Fibroblast of lung (primary cell): ENCODE data around the gene ESR2. TPM values are rescaled to one million over a fixed set of nuclear protein-coding genes. Genes with fewer than 3 reads are reported as not detected.

Experiments used
- DNase-seq, 2 donors: peaks; one replicate each; pipeline versions ENCODE4 v3.0.0 to v3.0.0-alpha.2; 2010; ENCODE audit warnings: low read depth in 2 of 2
- H2AFZ ChIP-seq: 2 replicates; pipeline ENCODE4 v1.5.1; 2012; ENCODE audit warnings: low read length, control low read depth, inconsistent platforms
- H3K27ac ChIP-seq: 2 replicates; pipeline ENCODE4 v1.5.1; 2011; ENCODE audit warnings: low read length, control low read depth; ENCODE audit not compliant: insufficient read depth
- H3K27me3 ChIP-seq: 2 replicates; pipeline ENCODE4 v1.5.1; 2011; ENCODE audit warnings: mild to moderate bottlenecking, low read length; ENCODE audit not compliant: control insufficient read depth, insufficient read depth
- H3K36me3 ChIP-seq: 2 replicates; pipeline ENCODE4 v1.5.1; 2011; ENCODE audit warnings: low read length; ENCODE audit not compliant: control insufficient read depth, insufficient read depth
- H3K4me1 ChIP-seq: 2 replicates; pipeline ENCODE4 v1.5.1; 2011; ENCODE audit warnings: low read length; ENCODE audit not compliant: control insufficient read depth, insufficient read depth; ENCODE audit errors: extremely low read depth
- H3K4me2 ChIP-seq: 2 replicates; pipeline ENCODE4 v1.5.1; 2011; ENCODE audit warnings: low read length, control low read depth; ENCODE audit not compliant: insufficient read depth; ENCODE audit errors: extremely low read depth
- H3K4me3 ChIP-seq, 4 experiments: fragments of 200-600 bp in 1 of 4; sonication (generic) in 1 of 4; replicated peaks in 1 of 4; 2 replicates each; pipeline ENCODE4 v1.5.1; 2011 to 2016; ENCODE audit warnings: low read length in 4 of 4, low read depth in 3 of 4, mild to moderate bottlenecking in 3 of 4, control low read depth in 2 of 4, inconsistent platforms in 1 of 4, mixed read lengths in 1 of 4; ENCODE audit not compliant: insufficient read depth in 1 of 4; ENCODE audit errors: control extremely low read depth in 1 of 4
- H3K79me2 ChIP-seq: 2 replicates; pipeline ENCODE4 v1.5.1; 2012; ENCODE audit warnings: mild to moderate bottlenecking, low read length, inconsistent platforms; ENCODE audit not compliant: control insufficient read depth, insufficient read depth
- H3K9ac ChIP-seq: 2 replicates; pipeline ENCODE4 v1.5.1; 2011; ENCODE audit warnings: mild to moderate bottlenecking, low read length, control low read depth; ENCODE audit not compliant: insufficient read depth
- H3K9me3 ChIP-seq: 2 replicates; pipeline ENCODE4 v1.5.1; 2012; ENCODE audit warnings: low read depth, low read length; ENCODE audit not compliant: control insufficient read depth, insufficient read depth
- H4K20me1 ChIP-seq: 2 replicates; pipeline ENCODE4 v1.5.1; 2011; ENCODE audit warnings: low read length; ENCODE audit not compliant: control insufficient read depth, insufficient read depth; ENCODE audit errors: extremely low read depth
- CTCF ChIP-seq, 2 donors: IDR thresholded peaks in 1 of 2; conservative IDR thresholded peaks in 1 of 2; 1 replicate in 1 of 2; 2 replicates in 1 of 2; pipeline ENCODE4 v1.5.1; 2011 to 2012; ENCODE audit warnings: low read length in 2 of 2, control low read depth in 1 of 2, inconsistent platforms in 1 of 2, low read depth in 1 of 2, mild to moderate bottlenecking in 1 of 2
- EZH2 ChIP-seq: IDR thresholded peaks from 2 replicates; pipeline ENCODE4 v1.5.1; 2012; ENCODE audit warnings: low read length, control low read depth, mild to moderate bottlenecking; ENCODE audit errors: missing control alignments
- polyA plus RNA-seq, 2 donors: library from polyadenylated mRNA; depleted of rRNA in 1 of 2; stranded (reverse) in 1 of 2; unstranded in 1 of 2; fragments of >200 nt; gene quantifications; 2 replicates each; pipeline ENCODE4 v1.2.1, GENCODE V29; 2011 to 2012; ENCODE audit warnings: missing spikeins in 1 of 2
- total RNA-seq: library from RNA; depleted of rRNA; stranded (reverse); fragments of >200 nt; gene quantifications from 2 replicates; pipeline ENCODE4 v1.2.1, GENCODE V29; 2014

Gene ESR2
- total and polyA plus RNA-seq, 2 donors (not counting 1 experiment from before 2014, with no cell fraction given): 0.02 to 0.66 TPM

GRCh38 chr14:64159588-64159987 is 134.6 kb downstream of the ESR2 start:
- no peaks in the 10 kb centered on the region for H3K27me3 ChIP-seq
- no peak for TF ChIP-seq CTCF (conservative IDR thresholded peaks at IDR 0.05 in 1 of 2, IDR thresholded peaks at IDR 0.05 in 1 of 2; ENCODE audit: low read depth in 1 of 2, low read length in 2 of 2)
- no peak for TF ChIP-seq EZH2

DNA sequence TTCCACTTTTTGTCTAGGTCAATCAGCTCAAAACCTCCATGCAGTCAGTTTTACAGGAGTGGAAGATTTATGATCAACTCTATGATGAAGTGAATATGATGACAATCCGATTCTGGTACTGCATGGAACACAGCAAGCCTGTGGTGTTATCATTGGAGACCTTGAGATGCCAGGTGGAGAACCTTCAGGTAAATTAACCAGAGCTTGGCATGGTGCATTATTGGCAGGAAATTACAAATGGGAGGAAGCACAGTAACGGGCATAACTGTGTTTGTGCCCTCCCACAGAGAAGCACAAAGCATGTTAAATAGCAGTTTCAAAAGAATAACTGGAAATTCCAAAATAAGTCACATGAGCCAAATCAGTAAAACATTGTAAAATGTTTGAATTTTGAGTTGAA is 135.6 kb downstream of the ESR2 start:
- no peak for DNase-seq
- no peaks in the 10 kb centered on the region for H3K79me2 ChIP-seq
- H3K27me3 ChIP-seq: no peaks in the 10 kb centered on the region
- no peaks in the 10 kb centered on the region for H3K4me1 ChIP-seq
- no peaks in the 10 kb centered on the region for H3K9me3 ChIP-seq
- no peak overlapping the region for H3K27ac ChIP-seq
- no peak overlapping the region for H3K9ac ChIP-seq
- no peak overlapping the region for H3K4me2 ChIP-seq
- H2AFZ ChIP-seq: no peak overlapping the region
- no peaks in the 10 kb centered on the region for H3K36me3 ChIP-seq
- H3K4me3 ChIP-seq: no peak overlapping the region
- no peak for TF ChIP-seq EZH2
- TF ChIP-seq CTCF (conservative IDR thresholded peaks at IDR 0.05 in 1 of 2, IDR thresholded peaks at IDR 0.05 in 1 of 2; ENCODE audit: low read depth in 1 of 2, low read length in 2 of 2): no peak
- no peaks in the 10 kb centered on the region for H4K20me1 ChIP-seq

More at GRCh38 chr14:64159588-64159987, 134.6 kb downstream of the ESR2 start:
- Histone ChIP-seq H3K4me1 (no peaks in the 10 kb centered on the region), H4K20me1 (no peaks in the 10 kb centered on the region), H3K4me2 (no peak overlapping the region), H2AFZ (no peak overlapping the region), H3K79me2 (no peaks in the 10 kb centered on the region), H3K36me3 (no peaks in the 10 kb centered on the region), H3K9ac (no peak overlapping the region), H3K27ac (no peak overlapping the region), H3K4me3 (no peak overlapping the region), H3K9me3 (no peaks in the 10 kb centered on the region)
- DNase-seq: no peak

DNA sequence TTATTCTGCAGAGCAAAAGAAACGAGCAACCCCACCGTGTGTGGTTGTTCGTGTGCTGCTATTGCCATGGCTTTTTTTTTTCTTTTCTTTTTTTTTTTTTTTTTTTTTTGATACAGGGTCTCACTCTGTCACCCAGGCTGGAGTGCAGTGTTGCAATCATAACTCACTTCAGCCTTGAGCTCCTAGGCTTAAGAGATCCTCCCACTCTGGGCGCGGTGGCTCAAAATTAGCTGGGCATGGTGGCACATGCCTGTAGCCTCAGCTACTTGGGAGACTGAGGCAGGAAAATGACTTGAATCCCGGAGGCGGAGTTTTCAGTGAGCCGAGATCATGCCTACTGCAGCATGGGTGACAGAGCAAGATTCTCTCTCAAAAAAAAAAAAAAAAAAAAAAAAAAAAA is 144.2 kb downstream of the ESR2 start:
- Histone ChIP-seq H3K4me2 (no peak overlapping the region), H3K9ac (no peak overlapping the region), H2AFZ (no peak overlapping the region), H3K36me3 (no peaks in the 10 kb centered on the region), H3K4me3 (no peak overlapping the region), H3K79me2 (no peaks in the 10 kb centered on the region), H4K20me1 (no peaks in the 10 kb centered on the region), H3K9me3 (no peaks in the 10 kb centered on the region), H3K27ac (no peak overlapping the region), H3K27me3 (no peaks in the 10 kb centered on the region), H3K4me1 (no peaks in the 10 kb centered on the region)
- DNase-seq: no peak
- no peak for TF ChIP-seq CTCF (conservative IDR thresholded peaks at IDR 0.05 in 1 of 2, IDR thresholded peaks at IDR 0.05 in 1 of 2; ENCODE audit: low read depth in 1 of 2, low read length in 2 of 2)
- TF ChIP-seq EZH2: no peak
